Uterus (tissue), 2 donors: Measurements from ENCODE around the gene TMEM88.

Experiments
- CTCF ChIP-seq, 4 experiments: fragments of 200-600 bp in 2 of 4; fragments of 450-650 bp in 2 of 4; sonication (generic) in 2 of 4; IDR thresholded peaks; one replicate each; pipeline ENCODE4 v1.5.1; 2016 to 2019; ENCODE audit warnings: antibody characterized with exemption in 4 of 4, mild to moderate bottlenecking in 2 of 4, moderate library complexity in 1 of 4
- POLR2A ChIP-seq, 2 donors: fragments of 450-650 bp; IDR thresholded peaks; one replicate each; pipeline ENCODE4 v1.6.1; 2016; ENCODE audit warnings: antibody characterized with exemption in 2 of 2, mild to moderate bottlenecking in 1 of 2, moderate library complexity in 1 of 2

DNA sequence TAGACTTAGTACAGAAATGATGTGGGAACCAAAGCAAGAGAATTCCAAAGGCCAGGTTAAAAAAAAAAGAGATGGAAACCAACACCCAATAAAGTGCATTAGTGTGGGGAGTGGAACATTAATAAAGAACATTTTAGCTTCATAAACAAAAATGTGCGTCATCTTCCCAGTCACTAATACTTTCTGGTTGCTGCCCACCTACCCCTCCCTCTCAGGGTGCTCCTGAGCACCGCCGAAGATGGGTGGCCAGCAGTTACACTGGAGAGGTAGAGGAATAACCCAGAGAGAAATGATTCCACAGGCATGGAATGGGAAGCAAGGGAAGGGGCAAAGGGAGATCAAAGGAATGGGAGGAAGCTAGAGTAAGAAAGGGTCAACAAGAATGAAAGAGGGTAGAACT lies 27.8 kb downstream of the TMEM88 start:
- TF ChIP-seq POLR2A (IDR thresholded peaks at IDR 0.05), result peak in 1 of 2 donors; percentile 38
- TF ChIP-seq CTCF (IDR thresholded peaks at IDR 0.05), result no peak
